GM21515 (cell line): ENCODE measurements around the gene HTR7.
A peak's percentile ranks its signal among the peaks of the same experiment; 100 is the strongest.
"Not testable (repeated sequence)": the region's sequence is repeated elsewhere in the genome, so short reads cannot be mapped to it uniquely, and the experiment has no call there.

Experiments used
- ATAC-seq: cut with Tn5 transposase; IDR thresholded peaks from one replicate; pipeline ENCODE4 v1.9.1; 2021; ENCODE audit not compliant: unreplicated experiment

HTR7 gene

DNA sequence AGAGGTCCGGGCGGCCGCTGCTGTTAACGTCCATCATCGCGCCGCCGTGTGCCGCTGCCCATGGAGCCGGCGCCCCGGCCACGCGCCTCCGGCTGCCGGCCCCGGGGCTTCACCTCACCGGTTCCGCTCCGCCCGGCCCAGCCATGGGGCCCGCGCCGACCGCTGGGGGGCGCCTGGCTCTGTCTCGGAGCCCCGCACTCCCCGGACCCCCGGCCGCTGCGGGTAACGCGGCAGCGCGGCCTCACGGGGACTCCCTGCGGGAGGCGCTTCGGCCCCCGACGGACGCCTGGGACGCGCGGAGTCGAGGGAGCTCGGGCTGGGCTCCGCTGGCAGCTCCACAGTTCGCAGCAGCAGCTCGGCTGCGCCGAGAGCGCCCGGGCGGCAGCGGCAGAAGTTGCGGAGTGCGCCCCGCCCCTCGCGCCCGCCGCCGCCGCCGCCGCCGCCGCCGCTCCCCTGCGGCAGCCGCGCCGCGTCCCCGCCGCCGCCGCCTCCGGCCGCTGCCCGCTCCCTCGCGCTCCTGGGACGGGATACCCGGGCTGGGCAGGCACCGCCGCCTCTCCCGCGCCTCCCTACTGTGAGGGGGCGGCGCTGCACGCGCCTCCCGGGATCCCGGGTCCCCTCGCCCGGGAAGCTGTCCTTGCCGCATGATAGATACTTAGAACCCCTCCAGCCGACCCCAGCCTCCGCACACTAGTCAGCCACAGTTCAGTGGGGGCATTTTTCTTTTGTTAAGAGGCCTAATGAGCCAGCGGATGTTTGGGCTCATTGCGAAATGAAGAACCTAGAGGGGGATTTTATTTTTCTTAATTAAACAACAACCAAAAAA lies at the start of gene HTR7:
Gene HTR7 (minus strand): TSS at position 405 of the 826 bp plus-strand sequence. CDS start 368 bp downstream, at position 37.
- peak; percentile 75 for ATAC-seq

DNA sequence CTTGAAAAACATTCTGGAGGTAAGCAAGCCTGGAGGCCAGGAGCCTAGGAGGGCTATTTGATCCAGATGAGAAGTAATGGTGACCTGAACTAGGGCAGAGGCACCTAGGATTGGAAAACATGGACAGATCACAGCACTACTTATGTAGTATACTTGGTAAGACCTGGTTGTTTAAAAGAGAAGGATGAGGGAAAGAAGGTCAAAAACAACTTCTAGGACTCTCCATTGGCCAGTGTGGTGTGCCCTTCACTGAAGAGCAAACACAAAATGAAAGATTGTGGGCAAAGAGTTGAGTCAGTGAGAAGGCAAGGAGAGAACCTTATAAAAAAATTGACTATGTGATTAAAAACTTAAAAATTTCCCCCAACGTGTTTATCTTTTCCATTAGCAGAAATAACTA lies 48.8 kb upstream of the HTR7 start:
- no peak for ATAC-seq

DNA sequence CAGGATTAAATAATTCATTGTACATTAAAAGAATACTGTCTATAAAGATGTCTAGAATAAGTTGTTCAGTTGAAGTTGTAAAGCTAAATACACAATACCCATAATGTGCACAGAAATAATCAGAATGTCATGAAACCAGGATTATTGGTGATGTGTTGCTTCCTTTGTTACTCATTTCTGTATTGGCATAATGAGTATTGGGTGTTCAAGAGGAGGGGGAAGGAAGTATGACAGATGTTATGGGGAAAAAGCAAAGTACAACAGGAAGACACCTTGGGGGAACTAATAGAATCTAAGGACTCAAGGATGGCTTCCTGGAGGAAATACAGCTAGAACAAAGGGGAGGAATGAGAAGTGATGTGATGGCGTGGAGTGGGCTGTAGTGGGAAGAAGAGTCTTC lies 48.1 kb upstream of the HTR7 start:
- ATAC-seq: no peak

DNA sequence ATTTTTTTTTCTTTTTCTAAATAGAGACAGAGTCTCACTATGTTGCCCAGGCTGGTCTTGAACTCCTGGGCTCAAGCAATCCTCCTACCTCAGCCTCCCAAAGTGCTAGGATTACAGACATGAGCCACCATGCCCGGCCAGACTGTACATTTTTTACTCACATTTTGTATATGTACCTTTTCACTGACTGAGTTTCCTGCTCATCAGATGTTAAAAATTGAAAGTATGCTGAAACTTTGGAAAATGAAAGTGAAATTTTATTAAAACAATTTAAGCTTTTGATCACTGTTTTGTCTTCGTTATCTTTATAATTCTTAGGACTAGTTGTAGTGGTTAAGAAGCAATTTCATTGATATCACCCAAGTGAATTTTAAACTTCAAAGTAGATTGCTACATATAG lies 39.1 kb upstream of the HTR7 start:
- ATAC-seq: not testable (repeated sequence)

DNA sequence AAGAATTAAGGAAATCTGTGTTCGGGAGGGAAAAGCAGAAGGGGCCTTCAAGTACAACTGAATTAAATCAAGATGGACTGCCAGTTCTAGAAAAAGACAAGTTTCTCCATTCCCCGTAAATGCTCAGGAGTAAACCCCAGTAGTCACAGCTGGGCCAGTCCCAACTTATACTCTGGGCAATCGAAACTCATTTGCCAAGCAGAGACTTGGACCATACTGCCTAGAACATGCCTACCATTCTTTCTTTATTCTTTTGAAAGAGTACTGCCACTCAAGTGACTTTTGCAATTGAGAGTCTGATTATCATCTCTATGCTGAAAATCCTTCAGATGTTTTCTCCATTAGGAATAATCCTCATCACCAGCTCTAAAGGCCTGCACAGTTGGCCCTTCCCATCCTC lies 35.4 kb upstream of the HTR7 start:
- ATAC-seq: no peak

DNA sequence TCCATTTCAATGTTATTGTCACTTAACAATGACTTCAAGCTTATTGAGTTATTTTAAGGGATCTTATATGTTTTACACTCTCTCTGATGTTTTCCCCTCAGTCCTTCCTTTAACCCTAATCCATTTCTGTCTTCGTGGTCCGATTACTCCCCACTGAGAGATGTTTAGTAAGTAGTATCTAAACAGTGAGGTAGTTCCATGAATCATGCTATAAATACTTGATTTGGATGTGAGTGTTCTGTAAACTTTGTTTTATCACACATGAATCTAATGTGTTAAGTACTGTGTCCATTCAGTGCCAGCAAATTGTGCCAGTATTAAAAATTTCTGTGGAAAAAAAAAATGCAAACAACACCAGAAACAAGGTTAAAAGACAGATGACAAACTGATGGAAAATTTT lies 32.5 kb upstream of the HTR7 start:
- no peak for ATAC-seq

DNA sequence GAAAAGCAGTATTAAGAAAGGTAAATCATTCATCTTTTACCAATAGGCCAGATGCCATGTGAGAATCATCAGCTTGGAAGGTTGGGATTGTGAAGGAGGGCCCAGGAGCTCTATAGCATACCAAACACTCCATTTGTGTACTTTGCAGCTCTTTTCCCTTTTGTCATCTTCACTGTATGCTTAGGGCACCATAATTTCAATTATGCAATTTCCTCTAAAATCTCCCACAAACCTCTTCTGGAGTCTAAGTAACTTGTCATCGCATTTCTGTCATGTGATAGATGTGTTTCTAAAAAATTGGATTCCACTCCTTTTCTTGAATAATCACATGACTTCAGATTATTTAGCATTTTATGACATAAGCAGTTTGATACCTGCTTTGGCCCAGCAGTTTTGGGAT lies 31.8 kb upstream of the HTR7 start:
- no peak for ATAC-seq

DNA sequence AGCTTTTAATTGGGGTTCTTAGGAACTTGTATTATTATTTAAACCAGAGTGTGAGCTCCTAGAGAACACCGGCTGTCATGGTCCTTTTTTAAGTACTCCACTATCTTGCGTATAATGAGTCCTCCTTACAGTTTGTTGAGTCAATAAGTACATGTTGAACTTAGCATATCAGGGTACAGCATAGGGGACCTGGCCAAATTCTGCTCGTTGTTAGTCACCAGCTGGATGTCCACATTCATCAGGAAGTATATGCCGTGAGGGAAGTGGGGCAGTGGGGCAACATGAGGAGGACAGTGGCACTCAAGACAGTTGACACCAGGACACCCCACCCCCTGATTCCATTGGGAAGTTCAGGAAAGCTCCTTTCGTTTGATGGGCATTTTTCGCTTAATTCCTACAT lies 30.5 kb upstream of the HTR7 start:
- no peak for ATAC-seq

DNA sequence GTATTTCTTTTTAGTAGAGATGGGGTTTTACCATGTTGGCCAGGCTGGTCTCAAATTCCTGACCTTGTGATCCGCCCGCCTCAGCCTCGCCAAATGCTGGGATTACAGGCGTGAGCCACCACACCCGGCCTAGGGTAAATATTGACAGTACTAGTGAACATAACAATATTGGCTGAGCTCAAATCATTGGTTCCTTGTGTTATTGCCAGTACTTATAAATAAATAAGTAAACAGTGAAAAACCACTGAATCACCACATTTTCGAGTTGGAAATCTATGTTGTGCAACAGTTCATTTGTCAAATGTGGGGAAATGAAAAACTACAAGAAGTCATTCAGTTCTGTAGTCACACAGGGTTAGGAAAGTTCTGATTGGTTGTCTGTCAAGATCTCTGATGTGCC lies 29.7 kb upstream of the HTR7 start:
- ATAC-seq: no peak

DNA sequence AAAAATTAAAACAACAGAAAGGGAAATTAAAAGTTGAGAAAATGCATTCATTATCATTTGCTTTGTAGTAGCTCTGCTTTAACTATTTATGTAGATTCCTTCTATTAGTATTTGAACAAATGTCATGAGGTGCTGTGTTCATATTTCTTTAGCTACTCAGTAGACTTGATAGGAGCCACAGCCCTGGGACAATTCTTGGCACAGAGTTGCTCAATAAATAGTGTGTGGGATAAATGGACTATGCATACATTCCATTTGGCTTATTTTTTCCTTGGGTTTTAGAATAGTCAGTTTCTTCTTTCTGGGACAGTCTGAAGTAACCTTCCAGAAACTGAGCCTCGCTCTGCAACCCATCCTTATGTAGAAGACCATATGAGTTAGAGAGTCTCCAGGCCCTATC lies 27.3 kb upstream of the HTR7 start:
- no peak for ATAC-seq

DNA sequence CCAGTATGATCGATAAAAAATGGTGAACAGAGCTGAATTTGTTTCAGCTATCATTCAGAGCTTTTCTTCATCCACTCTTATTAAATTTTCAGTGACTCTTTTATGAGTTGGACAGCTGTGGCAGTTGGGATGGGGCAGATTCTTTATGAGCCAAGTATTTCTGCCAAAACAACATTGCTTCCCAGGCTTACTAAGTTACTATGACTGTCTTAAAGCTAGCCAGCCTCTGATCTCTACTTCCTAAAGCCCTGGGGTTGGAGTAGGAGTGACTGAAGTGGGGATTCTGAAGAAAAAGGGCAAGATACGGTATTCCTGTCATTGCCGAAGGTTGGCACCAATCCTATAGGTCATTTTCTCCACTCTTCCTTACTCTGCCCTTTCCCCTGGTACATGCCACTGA lies 26.6 kb upstream of the HTR7 start:
- ATAC-seq: no peak

DNA sequence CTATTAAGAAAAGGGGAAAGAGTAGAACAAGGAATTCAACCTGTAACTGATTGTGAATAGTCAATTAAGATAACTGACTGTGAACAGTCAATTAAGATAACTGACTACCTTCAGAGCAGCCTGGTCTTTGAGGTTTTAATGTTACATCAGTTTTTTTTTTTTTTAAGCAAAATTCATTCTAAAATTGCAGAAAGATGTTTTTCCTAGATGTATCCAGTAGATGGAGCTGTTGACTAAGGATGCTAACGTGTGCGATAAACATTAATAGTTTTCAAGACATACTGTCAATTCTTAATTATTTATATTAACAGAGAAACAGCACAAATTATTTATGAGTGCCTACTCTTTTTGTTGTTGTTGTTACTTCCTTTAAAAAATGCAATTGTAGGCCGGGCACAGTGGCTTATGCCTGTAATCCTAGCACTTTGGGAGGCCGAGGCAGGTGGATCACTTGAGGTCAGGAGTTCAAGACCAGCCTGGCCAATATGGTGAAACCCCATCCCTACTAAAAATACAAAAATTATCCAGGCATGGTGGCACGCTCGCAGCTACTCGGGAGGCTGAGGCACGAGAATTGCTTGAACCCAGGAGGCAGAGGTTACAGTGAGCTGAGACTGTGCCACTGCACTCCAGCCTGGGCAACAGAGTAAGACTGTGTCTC lies 22.4 kb upstream of the HTR7 start:
- not testable (repeated sequence) for ATAC-seq

DNA sequence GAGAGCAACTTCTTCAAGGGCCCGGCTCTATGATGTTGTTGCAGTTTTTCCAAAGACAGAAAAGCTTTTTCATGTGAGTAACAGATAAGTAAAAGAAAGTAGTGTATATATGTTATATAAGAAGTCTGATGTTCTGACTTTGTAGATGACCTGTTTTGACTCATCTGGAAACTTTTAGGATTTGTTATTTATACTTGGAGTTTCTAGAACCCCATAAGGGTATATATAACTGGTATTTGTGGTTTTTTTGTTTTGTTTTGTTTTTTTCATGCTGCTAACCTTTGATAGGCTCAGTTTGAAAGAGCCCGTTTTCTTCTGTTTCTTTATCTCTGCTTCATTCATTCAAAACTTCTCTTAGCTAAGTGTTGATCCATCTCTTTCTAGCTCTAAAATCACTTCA lies 21.2 kb upstream of the HTR7 start:
- no peak for ATAC-seq

DNA sequence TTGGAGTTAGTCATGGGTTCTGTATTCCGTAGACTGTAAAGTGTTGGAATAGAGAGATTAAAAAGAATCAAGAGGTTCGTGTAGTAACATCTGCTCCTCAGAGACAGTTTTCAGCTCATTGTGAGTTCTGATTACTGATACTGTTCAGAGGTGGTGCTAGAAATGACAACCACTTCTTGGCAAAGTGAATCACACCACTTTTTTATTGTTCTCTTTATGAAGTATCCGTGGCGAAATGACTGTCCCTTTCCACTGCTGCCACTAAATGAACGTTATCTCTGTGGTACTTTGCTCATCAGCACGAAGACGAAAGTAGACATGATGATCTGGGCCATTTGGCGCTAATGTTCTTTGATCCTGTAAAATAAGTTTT lies 14.8 kb upstream of the HTR7 start:
- peak; percentile 1 for ATAC-seq

DNA sequence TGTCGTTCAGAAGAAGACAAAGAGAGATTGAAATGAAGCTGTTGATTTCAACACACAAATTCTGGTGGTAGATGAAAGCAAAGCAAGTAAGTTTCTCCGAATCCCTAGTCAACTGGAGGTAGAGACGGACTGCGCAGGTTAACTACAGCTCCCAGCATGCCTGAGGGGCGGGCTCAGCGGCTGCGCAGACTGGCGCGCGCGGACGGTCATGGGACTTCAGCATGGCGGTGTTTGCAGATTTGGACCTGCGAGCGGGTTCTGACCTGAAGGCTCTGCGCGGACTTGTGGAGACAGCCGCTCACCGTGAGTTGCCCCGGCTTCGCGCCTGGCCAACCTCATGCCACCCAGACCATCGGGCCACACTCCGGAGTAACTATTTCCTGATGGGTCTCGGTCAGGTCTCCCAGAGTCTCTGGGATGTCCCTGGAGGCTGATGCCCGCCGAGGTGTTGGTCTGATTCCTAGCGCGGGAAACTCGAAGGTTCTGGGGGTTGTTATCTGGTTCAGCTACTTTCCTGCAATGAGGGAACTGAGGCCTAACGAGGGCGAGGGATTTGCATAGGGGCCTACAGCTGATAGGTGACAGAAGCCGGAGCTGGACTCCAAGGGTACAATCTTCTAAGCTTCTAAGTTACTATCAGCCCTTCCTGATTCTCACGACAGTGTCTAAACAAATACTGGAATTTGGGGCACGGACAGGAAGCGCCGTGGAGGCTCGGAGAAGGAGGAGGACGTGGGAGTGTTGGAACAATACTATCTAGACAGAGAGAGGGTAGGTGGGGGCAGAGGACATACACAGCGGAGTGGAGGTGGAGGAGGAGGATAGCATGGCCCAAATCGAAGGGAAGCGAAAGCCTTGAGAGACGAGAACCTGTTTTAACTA lies 14.2 kb upstream of the HTR7 start, which contains the start of gene RPP30:
Gene RPP30 (plus strand): TSS at position 209 of the 882 bp plus-strand sequence. CDS start 13 bp downstream, at position 222.
- peak; percentile 98 for ATAC-seq

DNA sequence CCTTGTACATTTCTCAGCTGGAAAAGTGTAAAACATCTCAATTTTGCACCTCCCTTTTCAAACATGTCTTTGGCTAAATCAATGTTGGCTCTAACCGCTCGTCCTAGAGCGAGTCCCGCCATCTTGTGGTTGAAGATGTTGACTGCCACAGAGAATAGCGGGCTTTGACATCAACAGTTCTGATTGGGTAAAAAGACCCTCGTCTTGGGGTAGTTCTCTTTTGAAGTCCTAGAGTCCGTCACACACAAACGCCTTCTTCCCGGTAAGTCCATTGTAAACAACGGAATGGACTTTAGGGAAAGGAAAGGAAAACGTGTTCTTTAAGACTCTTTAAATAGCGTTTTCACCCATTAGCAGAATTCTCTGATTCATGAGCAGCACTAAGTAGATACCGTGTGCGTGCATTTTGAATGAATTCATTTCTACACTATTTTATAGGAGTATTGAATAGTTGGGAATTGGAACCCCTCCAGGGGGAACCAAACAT lies 13.5 kb upstream of the HTR7 start:
- ATAC-seq: peak; percentile 55

DNA sequence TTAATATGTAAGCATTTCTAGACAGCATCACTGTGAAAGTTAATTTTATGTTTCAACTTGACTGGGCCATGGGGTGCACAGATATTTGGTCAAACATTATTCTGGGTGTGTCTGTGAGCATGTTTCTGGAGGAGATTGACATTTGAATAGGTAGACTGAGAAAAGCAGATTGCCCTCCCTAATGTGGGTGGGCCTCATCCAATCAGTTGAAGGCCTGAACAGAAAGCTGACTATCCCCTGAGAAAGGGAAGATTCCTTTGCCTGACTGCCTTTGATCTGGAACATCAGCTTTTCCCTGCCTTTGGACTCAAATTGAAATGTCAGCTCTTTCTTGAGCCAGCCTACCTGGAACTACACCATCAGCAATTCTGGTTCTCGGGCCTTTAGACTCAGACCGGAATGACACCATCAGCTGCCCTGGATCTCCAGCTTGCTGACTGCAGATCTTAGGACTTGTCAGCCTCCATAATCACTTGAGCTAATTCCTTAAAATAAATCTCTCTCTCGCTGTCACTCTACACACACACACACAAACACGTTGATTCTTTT lies 8.3 kb upstream of the HTR7 start:
- ATAC-seq: no peak

DNA sequence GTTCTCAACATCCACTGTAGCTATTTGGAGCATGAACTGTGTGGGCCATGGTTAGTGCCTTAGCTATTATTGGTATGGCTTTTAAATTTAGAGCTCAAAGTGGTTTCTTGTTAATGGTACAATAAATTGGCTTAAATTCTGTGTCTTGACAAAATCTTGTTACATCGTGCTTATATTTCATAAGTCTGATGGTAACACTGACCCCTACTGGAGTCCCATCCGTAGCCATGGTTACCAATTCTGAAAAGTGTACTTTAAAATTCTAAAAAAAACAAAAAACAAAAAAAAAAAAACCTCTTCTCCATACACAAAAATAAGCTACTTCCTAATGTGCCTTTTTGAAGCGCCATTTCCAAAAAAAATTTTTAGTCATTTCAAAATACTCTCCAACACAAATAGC lies 7.6 kb upstream of the HTR7 start:
- no peak for ATAC-seq

DNA sequence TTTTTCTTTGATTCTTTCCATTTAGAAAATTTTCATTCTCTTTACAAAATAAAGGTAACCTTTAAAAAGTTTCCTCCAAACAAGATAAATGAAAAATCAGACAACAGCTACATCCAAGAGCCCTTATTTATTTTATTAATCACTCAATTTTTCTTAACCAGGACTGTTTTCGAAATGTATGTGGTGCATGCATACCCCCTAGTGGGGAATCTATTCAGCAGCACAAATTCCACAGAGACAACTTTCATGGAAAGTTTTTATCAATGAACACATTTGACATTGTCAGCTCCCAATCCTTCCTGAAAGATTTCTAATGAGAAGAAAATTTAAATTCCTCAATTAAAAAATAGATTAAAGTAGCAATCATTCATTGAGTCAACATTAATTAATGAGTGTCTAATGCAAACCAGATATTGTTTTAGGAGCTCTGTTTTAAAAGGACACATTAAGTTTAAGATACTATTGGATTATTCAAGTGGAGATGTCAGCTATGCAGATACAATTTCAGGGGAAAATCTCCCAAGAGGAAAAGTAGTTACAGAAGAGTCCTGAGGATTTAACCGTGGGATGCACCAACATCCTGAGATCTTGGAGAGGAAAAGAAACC lies 5.2 kb upstream of the HTR7 start:
- ATAC-seq: no peak

DNA sequence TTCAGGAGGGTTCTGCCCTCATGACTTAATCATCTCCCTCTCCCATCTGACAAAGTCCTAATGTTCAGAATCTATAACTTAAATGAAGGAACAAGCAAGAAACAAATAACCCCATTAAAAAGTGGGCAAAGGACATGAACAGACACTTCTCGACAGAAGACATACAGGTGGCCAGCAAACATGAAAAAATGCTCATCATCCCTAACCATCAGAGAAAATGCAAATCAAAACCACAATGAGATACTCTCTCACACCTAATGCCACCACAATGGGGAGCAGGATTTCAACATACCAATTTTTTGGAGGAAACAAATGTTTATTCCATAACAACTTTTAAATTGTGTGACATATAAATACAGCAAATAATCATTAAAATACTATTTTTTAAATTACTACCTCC lies 3.0 kb upstream of the HTR7 start:
- ATAC-seq: no peak

DNA sequence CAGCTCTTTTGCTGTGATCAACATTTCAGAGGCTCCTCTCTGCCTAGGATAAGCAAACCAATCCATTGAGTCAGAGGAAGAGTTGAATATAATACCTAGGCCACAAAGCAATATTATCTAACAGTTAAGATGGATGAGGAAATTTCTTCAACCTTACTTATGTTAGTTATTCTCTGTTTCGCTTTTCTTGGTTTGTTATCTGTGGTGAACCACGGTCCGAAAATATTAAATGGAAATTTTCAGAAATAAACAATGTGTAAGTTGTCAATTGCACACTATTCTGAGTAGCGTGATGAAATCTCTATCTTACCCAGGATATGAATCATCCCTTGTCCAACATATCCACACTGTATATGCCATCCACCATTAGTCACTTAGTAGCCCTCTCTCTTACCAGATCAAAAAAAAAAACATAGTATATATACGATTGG lies 1.5 kb upstream of the HTR7 start:
- ATAC-seq: no peak
